Endothelial cell of umbilical vein (primary cell): ENCODE results near the gene KLF13. TPM values are rescaled to one million over a fixed set of nuclear protein-coding genes. Genes with fewer than 3 reads are reported as not detected.

Source experiments
- BruUV-seq: library from RNA; stranded (reverse); fragments of 400-500 nt; replicated peaks from 2 replicates; lab custom pipeline; 2021; lab: Mats Ljungman, UMichigan
- CTCF ChIA-PET: fragments of 300-600, 350-600 bp; sonication (Branson Sonifier 250); formaldehyde crosslinking; loops from one replicate; lab custom pipeline; 2021; ENCODE audit warnings: antibody characterized with exemption, inconsistent platforms; lab: Charles Lee
- POLR2A ChIA-PET: fragments of 300-600, 350-600 bp; sonication (Branson Sonifier 250); formaldehyde crosslinking; loops from one replicate; lab custom pipeline; 2021; ENCODE audit warnings: antibody characterized with exemption, inconsistent platforms; lab: Charles Lee
- DNase-seq: peaks from one replicate; pipeline ENCODE4 v3.0.0-alpha.2; 2011; ENCODE audit warnings: low read depth, low spot score
- FAIRE-seq: peaks from 2 replicates; lab custom pipeline; 2011; peaks lifted over from hg19 to GRCh38; lab: Jason Lieb, UNC
- H2AFZ ChIP-seq: 2 replicates; pipeline ENCODE4 v1.6.0; 2012; ENCODE audit warnings: low read depth, low read length, control low read depth, inconsistent platforms
- H3K27ac ChIP-seq: 2 replicates; pipeline ENCODE4 v1.5.1; 2011; ENCODE audit warnings: low read depth, mild to moderate bottlenecking, control low read depth, low read length, moderate library complexity; ENCODE audit not compliant: insufficient read depth
- H3K27me3 ChIP-seq, 2 experiments: 2 replicates each; pipeline versions ENCODE4 v1.6.0 to v1.6.1; 2011; ENCODE audit warnings: low read length in 2 of 2, mixed read lengths in 1 of 2; ENCODE audit not compliant: control insufficient read depth in 2 of 2, insufficient read depth in 2 of 2
- H3K36me3 ChIP-seq, 2 experiments: 2 replicates in 1 of 2; 3 replicates in 1 of 2; pipeline ENCODE4 v1.5.1; 2011; ENCODE audit warnings: low read length in 2 of 2, mild to moderate bottlenecking in 1 of 2, moderate library complexity in 1 of 2; ENCODE audit not compliant: control insufficient read depth in 2 of 2, insufficient read depth in 2 of 2; ENCODE audit errors: extremely low read depth in 1 of 2
- H3K4me1 ChIP-seq: 3 replicates; pipeline ENCODE4 v1.5.1; 2011; ENCODE audit warnings: mild to moderate bottlenecking, low read length; ENCODE audit not compliant: control insufficient read depth, insufficient read depth; ENCODE audit errors: extremely low read depth
- H3K4me2 ChIP-seq: 2 replicates; pipeline ENCODE4 v1.6.1; 2011; ENCODE audit warnings: low read length, control low read depth, mixed read lengths; ENCODE audit not compliant: insufficient read depth
- H3K4me3 ChIP-seq, 3 experiments: fragments of 200-600 bp in 1 of 3; sonication (generic), shearing (Covaris generic) in 1 of 3; replicated peaks in 1 of 3; 2 replicates each; pipeline ENCODE4 v1.5.1; 2011 to 2016; ENCODE audit warnings: control low read depth in 3 of 3, low read length in 3 of 3, mild to moderate bottlenecking in 2 of 3, inconsistent platforms in 1 of 3, low read depth in 1 of 3, moderate library complexity in 1 of 3; ENCODE audit not compliant: insufficient read depth in 1 of 3
- H3K79me2 ChIP-seq: 2 replicates; pipeline ENCODE4 v1.6.0; 2012; ENCODE audit warnings: low read length, inconsistent platforms; ENCODE audit not compliant: control insufficient read depth, insufficient read depth
- H3K9ac ChIP-seq: replicated peaks from 2 replicates; pipeline ENCODE3; 2011; ENCODE audit warnings: low read length, control low read depth; ENCODE audit not compliant: insufficient read depth; ENCODE audit errors: extremely low read depth
- H3K9me1 ChIP-seq: replicated peaks from 3 replicates; pipeline ENCODE4 v1.6.0; 2011; ENCODE audit warnings: mild to moderate bottlenecking, low read length; ENCODE audit not compliant: control insufficient read depth, insufficient read depth; ENCODE audit errors: extremely low read depth
- H3K9me3 ChIP-seq: replicated peaks from 2 replicates; pipeline ENCODE4 v1.5.1; 2012; ENCODE audit warnings: low read length, inconsistent platforms; ENCODE audit not compliant: control insufficient read depth, insufficient read depth
- H4K20me1 ChIP-seq: replicated peaks from 2 replicates; pipeline ENCODE3; 2011; ENCODE audit warnings: mild to moderate bottlenecking, low read length; ENCODE audit not compliant: control insufficient read depth, insufficient read depth; ENCODE audit errors: extremely low read depth
- CTCF ChIP-seq, 2 donors: IDR thresholded peaks; 1 replicate in 1 of 2; 2 replicates in 1 of 2; pipeline ENCODE4 v1.5.1; 2011; ENCODE audit warnings: low read length in 2 of 2, mild to moderate bottlenecking in 2 of 2, moderate library complexity in 2 of 2, control low read depth in 1 of 2, inconsistent platforms in 1 of 2, low read depth in 1 of 2; ENCODE audit not compliant: insufficient read depth in 1 of 2; ENCODE audit errors: extremely low read depth in 1 of 2
- EZH2 ChIP-seq: IDR thresholded peaks from 2 replicates; pipeline ENCODE4 v1.6.1; 2012; ENCODE audit warnings: borderline replicate concordance, low read depth, mild to moderate bottlenecking, moderate library complexity, low read length, inconsistent platforms; ENCODE audit not compliant: severe bottlenecking
- FOS ChIP-seq: IDR thresholded peaks from 2 replicates; pipeline ENCODE4 v1.6.1; 2011; ENCODE audit warnings: mild to moderate bottlenecking, low read length, moderate library complexity, borderline replicate concordance; ENCODE audit not compliant: insufficient read depth
- GATA2 ChIP-seq: IDR thresholded peaks from 2 replicates; pipeline ENCODE4 v1.7.0; 2011; ENCODE audit warnings: low read depth, mild to moderate bottlenecking, moderate library complexity, mixed read lengths, low read length; ENCODE audit not compliant: insufficient read length, insufficient read depth
- JUN ChIP-seq: IDR thresholded peaks from 2 replicates; pipeline ENCODE4 v1.6.1; 2011; ENCODE audit warnings: borderline replicate concordance, low read depth; ENCODE audit not compliant: insufficient read length, insufficient read depth
- MAX ChIP-seq: IDR thresholded peaks from 2 replicates; pipeline ENCODE4 v1.6.1; 2011; ENCODE audit not compliant: insufficient read depth, insufficient read length
- MYC ChIP-seq: IDR thresholded peaks from one replicate; pipeline ENCODE4 v1.6.1; 2011; ENCODE audit warnings: mild to moderate bottlenecking, low read depth, low read length
- POLR2A ChIP-seq: IDR thresholded peaks from 2 replicates; pipeline ENCODE4 v1.6.1; 2012; ENCODE audit warnings: low read depth, mild to moderate bottlenecking, control low read depth, low read length
- POLR2AphosphoS5 ChIP-seq: IDR thresholded peaks from 2 replicates; pipeline ENCODE4 v1.6.1; 2012; ENCODE audit warnings: low read depth, mild to moderate bottlenecking, control low read depth, low read length, moderate library complexity; ENCODE audit not compliant: insufficient read depth
- dilution Hi-C: fragments of 300-500 bp; cut with MboI; formaldehyde crosslinking; loops from one replicate; pipeline ENCODE4 v1.15.0; 2019; ENCODE audit warnings: low sequenced_read_pairs; ENCODE audit not compliant: extremely low pct_ligation_motif_present
- intact Hi-C: fragments of 100-400 bp; cut with micrococcal nuclease; formaldehyde crosslinking; loops from one replicate; pipeline ENCODE4 v1.10.0; 2022
- polyA plus RNA-seq, 4 experiments: library from polyadenylated mRNA; depleted of rRNA in 3 of 4; stranded (reverse) in 3 of 4; unstranded in 1 of 4; fragments of >200 nt; gene quantifications; 2 replicates each; pipeline versions ENCODE4 v1.2.1 to v1.2.3, GENCODE V29; 2011 to 2012; ENCODE audit warnings: missing spikeins in 1 of 4
- total RNA-seq: library from RNA; stranded (reverse); gene quantifications from 2 replicates; pipeline ENCODE4 v1.2.3, GENCODE V29; 2021

The KLF13 gene
- total and polyA plus RNA-seq, 2 donors (not counting 3 experiments of a cell fraction or from before 2014, with no cell fraction given): 10.1 to 31.9 TPM

- Histone ChIP-seq H3K9me1 (no peaks in the 10 kb centered on the region), H3K9me3 (no peaks in the 10 kb centered on the region), H4K20me1 (no peaks in the 10 kb centered on the region), H3K27ac (no peak overlapping the region), H3K4me1 (no peaks in the 10 kb centered on the region), H3K4me3 (no peak overlapping the region), H3K4me2 (no peak overlapping the region), H3K36me3 (peaks cover 0 to 2% of the 10 kb centered on the region in 2 experiments), H2AFZ (no peak overlapping the region), H3K9ac (no peak overlapping the region), H3K79me2 (no peaks in the 10 kb centered on the region), H3K27me3 (no peaks in the 10 kb centered on the region)
- TF ChIP-seq MYC (no peak), POLR2A (no peak), JUN (no peak), GATA2 (no peak), FOS (no peak), CTCF (IDR thresholded peaks at IDR 0.05; ENCODE audit: extremely low read depth in 1 of 2, insufficient read depth in 1 of 2, low read depth in 1 of 2, low read length in 2 of 2) (no peak), EZH2 (no peak), MAX (no peak), POLR2AphosphoS5 (no peak)
- DNase-seq (no peak), FAIRE-seq (no peak)
- ChIA-PET CTCF (interaction anchor here (1.6 kb wide), 1 partner anchor 62 kb away, joined by 3 read pairs; no protein-coding TSS in a partner anchor), POLR2A (no interaction called here)
- no TSS peak for BruUV-seq
- intact Hi-C loops (no loop called here), dilution Hi-C loops (no loop called here)
These were observed 46.0 kb downstream of the KLF13 start for GRCh38 chr15:31372635-31373091.
